GM15510 (cell line): ENCODE results near the gene ASIC3.
A peak's percentile ranks its signal among the peaks of the same experiment; 100 is the strongest.

Experiments
- POLR2A ChIP-seq: IDR thresholded peaks from 3 replicates; pipeline ENCODE4 v1.6.1; 2011; ENCODE audit warnings: borderline replicate concordance; ENCODE audit not compliant: insufficient read length; ENCODE audit errors: extremely low read depth

Gene ASIC3

GRCh38 chr7:151025924-151026671 lies 22.2 kb upstream of the ASIC3 start:
- no peak for TF ChIP-seq POLR2A

- TF ChIP-seq POLR2A: peak; percentile 59
Measured at GRCh38 chr7:151028131-151028947, 20.0 kb upstream of the ASIC3 start, which contains the start of gene ABCB8. Gene ABCB8 (plus strand): TSS chr7:151028450. CDS start chr7:151028516, 66 bp downstream.

- no peak for TF ChIP-seq POLR2A
Measured at GRCh38 chr7:151028948-151029501, 19.3 kb upstream of the ASIC3 start.

GRCh38 chr7:151031011-151031410 lies 17.3 kb upstream of the ASIC3 start:
- no peak for TF ChIP-seq POLR2A

GRCh38 chr7:151032936-151033863 lies 15.1 kb upstream of the ASIC3 start:
- no peak for TF ChIP-seq POLR2A

- TF ChIP-seq POLR2A: no peak
Measured at GRCh38 chr7:151033864-151034249, 14.5 kb upstream of the ASIC3 start.

GRCh38 chr7:151034312-151035025 lies 13.9 kb upstream of the ASIC3 start:
- TF ChIP-seq POLR2A: no peak

- TF ChIP-seq POLR2A: no peak
Measured at GRCh38 chr7:151035026-151035717, 13.2 kb upstream of the ASIC3 start.

- no peak for TF ChIP-seq POLR2A
Measured at GRCh38 chr7:151035902-151036301, 12.4 kb upstream of the ASIC3 start.

- no peak for TF ChIP-seq POLR2A
Measured at GRCh38 chr7:151038951-151039849, 9.1 kb upstream of the ASIC3 start.

GRCh38 chr7:151039850-151040548 lies 8.3 kb upstream of the ASIC3 start:
- no peak for TF ChIP-seq POLR2A
